HG02870 (cell line): ENCODE data around the gene TSGA10IP.

ENCODE experiments used
- ATAC-seq: cut with Tn5 transposase; IDR thresholded peaks from one replicate; pipeline ENCODE4 v1.9.1; 2021; ENCODE audit warnings: mild to moderate bottlenecking, moderate library complexity; ENCODE audit not compliant: unreplicated experiment

TSGA10IP gene

DNA sequence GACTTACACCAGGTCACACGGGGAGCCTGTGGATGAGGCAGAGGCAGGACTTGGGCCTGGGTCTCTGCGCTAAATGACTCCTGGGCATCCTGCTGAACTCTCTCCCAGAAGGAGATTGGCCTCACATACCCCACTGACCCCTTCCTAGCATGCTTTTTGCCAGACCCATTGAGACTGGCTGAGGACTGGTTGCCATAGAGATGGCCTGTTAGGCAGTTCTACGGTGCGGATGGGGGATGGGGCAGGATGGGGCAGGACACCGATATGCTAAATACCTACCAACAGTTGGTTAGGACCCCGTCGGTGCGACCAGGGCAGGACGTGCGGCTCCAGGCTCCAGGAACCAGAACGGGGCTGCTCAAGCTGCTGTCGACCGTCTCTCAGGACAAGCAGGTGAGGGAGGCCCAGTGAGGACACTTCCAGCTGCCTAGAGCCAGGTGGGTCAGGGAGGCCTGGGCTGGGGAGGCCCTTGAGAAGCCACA, at the start of gene TSGA10IP:
TSGA10IP (plus strand) TSS at position 51 of the 482 bp plus-strand sequence; CDS start at position 247, 196 bp downstream.
- no peak for ATAC-seq

DNA sequence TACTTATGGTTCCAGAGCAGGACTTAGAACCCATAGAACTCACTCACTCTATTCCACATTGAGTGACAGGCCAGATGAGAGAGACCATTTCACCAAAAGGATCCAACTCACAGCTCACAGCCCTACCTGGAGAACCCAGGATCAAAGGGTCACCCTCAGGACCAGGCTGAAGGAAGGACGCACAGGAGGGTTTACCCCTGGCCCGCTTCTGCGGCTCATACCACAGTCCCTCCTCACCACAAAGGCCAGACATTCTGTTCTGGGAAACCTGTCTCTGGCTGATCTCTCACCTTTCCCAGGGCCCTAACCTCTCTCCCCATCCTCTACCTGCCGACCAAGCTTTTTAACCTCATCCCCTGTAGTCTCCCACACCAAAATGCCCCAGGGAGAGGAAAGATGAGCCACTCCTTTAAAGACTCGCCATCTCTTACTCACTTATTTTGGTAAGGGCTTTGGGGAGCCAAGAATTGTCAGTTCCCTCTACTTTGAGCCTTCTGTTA, 49.7 kb upstream of the TSGA10IP start:
- no peak for ATAC-seq

DNA sequence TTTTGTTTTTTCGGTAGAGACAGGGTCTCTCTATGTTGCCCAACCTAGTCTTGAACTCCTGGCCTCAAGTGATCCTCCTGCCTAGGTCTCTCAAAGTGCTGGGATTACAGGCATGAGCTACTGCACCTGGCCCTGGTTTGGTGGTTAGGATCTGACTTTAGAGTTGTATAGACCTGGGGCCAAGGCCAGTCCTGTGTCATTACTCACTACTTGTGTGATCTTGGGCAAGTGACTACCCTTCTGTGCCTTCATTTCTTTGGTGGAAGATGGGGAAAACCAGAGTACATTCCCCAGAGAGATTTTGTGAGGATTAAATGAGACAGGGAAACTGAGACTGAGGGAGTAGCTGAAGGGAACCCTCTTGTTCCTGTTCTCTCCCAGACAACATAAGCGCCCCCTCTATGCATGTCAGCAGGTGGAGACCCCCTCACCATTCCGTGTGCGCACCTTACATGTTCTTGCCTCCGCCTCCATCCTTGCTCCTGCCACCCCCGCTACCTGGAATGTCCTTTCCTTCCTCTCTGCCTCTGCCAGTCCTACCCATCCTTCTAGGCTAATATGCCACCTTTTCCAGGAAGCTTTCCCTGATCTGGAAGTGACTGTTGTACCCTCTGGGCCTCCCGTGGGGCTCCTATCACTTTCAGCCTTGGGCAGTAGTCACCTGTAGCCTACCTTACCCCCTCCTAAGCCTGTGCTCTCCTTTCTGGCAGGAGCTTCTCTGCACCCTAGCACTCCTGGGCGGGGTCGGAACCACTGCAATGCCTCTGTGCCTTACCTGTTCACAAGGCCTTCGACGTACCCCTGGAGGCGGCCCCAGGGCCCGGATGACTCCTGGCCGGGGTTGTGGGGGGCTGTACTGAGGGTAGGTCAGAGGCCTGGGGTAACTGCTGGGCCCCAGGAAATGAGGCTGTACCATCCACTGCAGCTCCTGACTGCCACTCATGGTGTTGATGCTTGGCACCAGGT, 49.0 kb upstream of the TSGA10IP start:
- ATAC-seq: no peak

- ATAC-seq: no peak
Measured at GRCh38 chr11:65897020-65897471, 48.2 kb upstream of the TSGA10IP start.

DNA sequence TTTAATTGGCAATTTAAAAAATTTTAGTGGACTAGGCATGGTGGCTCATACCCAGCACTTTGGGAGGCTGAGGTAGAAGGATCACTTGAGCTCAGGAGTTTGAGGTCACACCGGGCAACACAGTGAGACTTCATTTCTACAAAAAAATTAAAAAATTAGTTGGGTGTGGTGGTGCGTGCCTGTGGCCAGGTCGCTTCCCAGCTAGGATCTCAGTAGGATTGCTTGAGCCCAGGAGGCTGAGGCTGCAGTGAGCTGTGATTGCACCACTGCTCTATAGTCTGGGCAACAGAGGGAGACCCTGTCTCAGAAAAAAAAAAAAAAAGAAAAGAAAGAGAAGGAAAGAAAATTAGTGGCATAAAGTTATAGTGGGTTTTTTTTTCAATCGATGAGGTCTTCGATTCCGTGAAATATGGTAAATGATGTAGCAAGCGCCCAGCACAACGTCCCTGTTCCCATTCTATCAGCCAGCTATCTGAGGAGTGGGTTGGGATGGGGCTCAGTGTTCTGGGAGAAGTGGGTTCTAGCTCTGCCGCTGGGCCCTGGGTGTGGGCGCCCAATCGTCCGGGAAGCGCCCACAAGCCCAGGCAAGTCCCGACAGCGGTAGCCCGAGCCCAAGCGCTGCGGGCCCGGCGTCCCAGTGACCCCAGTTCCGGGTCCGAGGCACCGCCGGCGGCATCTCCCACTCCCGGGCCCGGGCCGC, 46.5 kb upstream of the TSGA10IP start:
- no peak for ATAC-seq

DNA sequence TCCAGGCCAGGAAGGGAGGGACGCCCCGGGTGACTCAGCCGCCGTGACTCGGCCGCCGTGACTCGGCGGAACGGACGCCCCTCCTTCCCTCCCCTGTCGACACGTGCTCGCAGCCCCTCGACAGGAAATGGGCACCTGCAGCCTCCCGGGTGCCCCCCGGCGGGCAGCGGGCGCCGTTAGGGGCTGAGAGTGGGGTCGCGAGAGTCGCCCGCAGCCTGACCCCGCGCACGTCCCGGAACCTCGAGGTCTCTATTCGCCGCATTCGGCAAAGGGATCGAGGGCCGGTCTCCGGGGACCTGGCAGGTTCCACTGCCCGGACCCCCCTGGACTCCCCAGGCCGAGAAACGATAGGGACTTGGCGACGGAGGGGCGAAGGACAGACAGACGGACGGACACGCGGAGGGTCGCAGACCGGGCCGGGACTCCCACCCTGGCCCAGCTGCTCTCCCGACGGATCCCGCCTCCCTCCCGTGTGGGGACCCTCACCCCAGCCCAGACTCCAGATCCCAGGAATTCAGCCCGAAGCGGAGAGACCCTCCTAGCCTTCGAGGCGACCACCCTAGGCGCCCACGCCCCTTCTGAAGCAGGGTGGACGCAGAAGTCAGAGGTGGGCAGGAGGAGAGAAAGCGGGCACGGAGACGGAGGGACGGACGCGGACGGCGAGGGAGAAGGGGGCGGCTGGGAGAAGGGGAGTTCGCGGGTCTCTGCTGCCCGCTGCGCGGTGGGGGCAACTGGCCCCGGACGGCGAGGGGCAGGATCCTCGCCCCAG, 45.7 kb upstream of the TSGA10IP start:
- no peak for ATAC-seq

GRCh38 chr11:65900125-65900898, 45.0 kb upstream of the TSGA10IP start, which contains the start of gene FOSL1:
TSS of gene FOSL1 (minus strand) at chr11:65900388. CDS start at chr11:65900339, 49 bp downstream.
- ATAC-seq: peak; percentile 76

DNA sequence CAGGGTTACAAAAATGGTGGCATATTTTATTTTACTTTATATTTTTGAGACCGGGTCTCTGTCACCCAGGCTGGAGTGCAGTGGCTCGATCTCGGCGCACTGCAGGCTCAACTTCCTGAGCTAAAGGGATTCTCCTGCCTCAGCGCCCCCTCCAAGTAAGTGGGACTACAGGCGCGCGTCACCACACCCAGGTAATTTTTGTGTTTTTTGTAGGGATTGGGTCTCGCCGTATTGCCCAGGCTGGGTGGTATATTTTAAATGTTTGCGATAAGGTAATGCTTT, 44.4 kb upstream of the TSGA10IP start:
- ATAC-seq: no peak

DNA sequence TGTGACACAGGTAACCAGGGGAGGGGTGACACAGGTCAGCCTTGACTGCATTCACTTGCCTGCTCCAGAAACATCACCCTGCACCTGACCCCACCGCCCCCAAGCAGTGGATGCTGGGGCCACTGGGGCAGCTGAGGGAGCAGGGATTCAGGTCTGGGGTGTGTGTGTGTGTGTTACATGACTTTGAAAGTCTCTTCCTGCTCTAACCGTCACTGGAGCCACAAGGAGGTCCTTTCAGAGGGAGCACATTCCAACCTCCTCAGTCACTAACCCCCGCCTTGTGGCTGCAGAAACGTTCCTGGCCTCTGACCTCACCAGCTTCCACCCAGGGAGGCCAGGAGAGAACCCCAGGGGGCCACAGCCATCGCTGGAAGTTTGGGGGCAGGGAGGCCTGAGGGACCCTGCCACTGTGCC, 42.2 kb upstream of the TSGA10IP start:
- ATAC-seq: no peak

- no peak for ATAC-seq
Measured at GRCh38 chr11:65903715-65904114, 41.6 kb upstream of the TSGA10IP start.

- ATAC-seq: no peak
Measured at GRCh38 chr11:65906602-65907001, 38.7 kb upstream of the TSGA10IP start.

DNA sequence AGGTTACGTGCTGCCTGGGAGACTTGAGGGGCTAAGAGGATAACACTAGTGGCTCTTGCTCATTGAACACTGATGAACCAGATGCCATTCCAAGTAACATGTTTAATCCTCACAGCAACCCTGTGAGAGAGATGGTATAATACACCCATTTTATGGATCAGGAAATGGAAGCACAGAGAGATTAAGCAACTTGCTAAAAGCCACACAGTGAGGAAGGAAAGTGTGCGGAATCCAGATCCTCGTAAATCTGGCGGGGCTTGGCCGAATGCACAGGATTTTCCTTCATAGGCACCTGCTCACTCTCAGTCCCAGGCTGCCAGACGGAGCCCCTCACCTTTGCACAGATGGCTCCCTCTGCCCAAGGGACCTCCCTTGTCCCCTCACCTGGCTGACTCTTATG, 37.4 kb upstream of the TSGA10IP start:
- no peak for ATAC-seq

DNA sequence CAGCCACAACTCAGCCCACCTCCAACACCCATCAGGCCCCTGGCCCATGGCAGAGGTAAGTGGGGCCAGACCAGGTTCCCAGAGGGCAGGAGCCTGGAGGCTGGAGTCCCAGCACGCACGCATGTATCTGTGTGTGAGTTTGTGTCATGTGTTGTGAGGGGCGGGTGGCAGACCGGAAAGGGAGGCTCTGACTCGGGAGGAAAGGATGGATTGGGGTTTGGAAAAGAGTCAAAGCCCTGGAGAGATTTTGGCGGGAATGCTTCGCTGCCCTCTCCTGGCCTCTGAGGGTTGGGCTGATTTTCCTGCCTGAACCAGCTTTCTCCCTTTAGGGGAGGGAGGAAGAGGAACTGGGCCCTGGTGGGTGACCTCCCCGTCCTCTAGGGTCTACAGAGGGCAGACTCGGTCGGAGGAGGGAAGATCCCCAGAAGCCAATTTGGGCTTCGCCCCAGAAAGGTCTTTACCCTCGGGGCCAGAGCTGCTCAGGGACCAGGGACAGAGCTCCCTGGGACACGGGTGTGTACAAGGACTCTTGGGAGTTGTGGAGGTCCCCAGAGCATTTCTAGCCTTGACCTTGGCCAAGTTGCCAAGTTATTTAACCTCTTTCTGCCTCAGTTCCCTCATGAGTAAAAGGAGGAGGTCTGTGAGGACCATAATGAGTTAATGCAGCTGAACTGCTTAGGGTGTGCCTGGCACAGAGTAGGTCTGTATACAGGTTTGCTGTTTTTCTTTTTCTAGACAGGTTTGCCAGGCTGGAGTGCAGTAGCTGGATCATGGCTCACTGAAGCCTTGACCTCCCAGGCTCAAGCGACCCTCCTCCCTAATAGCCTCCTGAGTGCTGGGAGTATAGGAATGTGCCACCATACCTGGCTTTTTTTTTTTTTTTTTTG, 33.4 kb upstream of the TSGA10IP start:
- ATAC-seq: no peak

- ATAC-seq: no peak
Measured at GRCh38 chr11:65912845-65913244, 32.4 kb upstream of the TSGA10IP start.

GRCh38 chr11:65915101-65915820, 30.0 kb upstream of the TSGA10IP start:
- ATAC-seq: no peak

- ATAC-seq: no peak
Measured at GRCh38 chr11:65915821-65916251, 29.4 kb upstream of the TSGA10IP start.

GRCh38 chr11:65916391-65916790, 28.9 kb upstream of the TSGA10IP start:
- ATAC-seq: no peak

DNA sequence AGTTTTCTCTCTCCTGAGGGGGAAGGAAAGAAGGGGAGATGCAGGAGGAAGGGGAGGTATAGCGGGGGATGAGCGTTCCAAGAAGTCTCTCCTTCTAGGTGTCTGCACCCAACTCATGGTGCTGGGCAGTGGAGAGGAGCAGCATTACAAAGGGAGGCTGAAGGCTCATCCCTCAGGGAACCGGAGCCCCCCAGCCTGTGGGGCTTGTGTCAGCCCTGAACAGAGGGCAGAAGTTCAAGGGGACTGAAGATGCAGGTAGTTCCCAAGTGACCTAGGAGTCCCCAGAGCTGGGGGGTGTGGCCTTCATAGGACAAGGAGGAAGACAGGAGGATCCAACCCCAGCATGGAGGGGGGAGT, 28.2 kb upstream of the TSGA10IP start:
- no peak for ATAC-seq
